ENCODE data around the gene NLRP13. TPM values are rescaled to one million over a fixed set of nuclear protein-coding genes. Genes with fewer than 3 reads are reported as not detected.

Gene NLRP13
- total RNA-seq, 1 experiment from 2014 or later: not detected

DNA sequence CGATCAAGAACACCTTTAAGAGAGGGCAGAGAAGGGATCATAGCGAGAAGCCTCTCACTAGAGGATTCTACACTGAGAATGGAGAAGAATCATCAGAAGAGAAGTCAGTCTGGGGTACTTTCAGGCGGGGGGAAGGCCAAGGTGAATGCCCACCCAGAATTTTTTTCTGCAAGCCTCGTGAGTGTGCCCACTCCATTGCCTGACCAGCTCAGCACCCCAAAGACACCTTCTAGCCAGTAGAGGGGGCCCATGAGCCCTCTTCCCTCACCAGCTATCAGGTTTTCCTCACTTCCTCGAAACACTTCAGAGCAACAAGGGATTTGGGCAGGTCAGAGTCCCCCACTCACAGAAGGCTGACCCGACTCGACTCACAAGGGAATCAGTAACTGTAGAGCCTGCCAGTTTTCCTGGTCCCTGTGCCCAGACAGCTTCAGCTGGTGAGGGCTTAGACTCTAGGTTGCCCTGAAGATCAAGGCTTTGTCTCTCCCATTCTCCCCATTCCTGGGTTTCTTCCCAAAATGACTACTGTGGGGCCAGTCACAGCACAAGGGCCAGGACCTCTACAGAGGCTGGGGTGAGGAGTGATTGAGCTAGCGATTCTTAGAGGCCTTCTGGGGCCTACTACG, 18.4 kb downstream of the NLRP13 start:
- Histone ChIP-seq H3K9me3 (ENCODE audit: control insufficient read depth, insufficient read depth, low read depth, low read length) (0 out of 2 replicates have a peak, but pooled peaks cover 2% of the 10 kb centered on the region), H3K36me3 (ENCODE audit: control insufficient read depth, insufficient read depth, low read length) (no peaks in the 10 kb centered on the region), H3K27me3 (ENCODE audit: control insufficient read depth, insufficient read depth, low read length) (peaks cover 21% of the 10 kb centered on the region), H3K27ac (ENCODE audit: low read length) (no peak overlapping the region), H3K4me3 (ENCODE audit: low read depth in 2 of 2, low read length in 2 of 2) (no peak overlapping the region), H3K4me1 (ENCODE audit: control insufficient read depth, insufficient read depth, low read length) (no peaks in the 10 kb centered on the region)
- BruUV-seq (replicated peaks): no TSS peak
- TF ChIP-seq, protein P1, sequence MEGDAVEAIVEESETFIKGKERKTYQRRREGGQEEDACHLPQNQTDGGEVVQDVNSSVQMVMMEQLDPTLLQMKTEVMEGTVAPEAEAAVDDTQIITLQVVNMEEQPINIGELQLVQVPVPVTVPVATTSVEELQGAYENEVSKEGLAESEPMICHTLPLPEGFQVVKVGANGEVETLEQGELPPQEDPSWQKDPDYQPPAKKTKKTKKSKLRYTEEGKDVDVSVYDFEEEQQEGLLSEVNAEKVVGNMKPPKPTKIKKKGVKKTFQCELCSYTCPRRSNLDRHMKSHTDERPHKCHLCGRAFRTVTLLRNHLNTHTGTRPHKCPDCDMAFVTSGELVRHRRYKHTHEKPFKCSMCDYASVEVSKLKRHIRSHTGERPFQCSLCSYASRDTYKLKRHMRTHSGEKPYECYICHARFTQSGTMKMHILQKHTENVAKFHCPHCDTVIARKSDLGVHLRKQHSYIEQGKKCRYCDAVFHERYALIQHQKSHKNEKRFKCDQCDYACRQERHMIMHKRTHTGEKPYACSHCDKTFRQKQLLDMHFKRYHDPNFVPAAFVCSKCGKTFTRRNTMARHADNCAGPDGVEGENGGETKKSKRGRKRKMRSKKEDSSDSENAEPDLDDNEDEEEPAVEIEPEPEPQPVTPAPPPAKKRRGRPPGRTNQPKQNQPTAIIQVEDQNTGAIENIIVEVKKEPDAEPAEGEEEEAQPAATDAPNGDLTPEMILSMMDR (IDR thresholded peaks at IDR 0.05): peak; percentile 86
- TF ChIP-seq SIN3A (IDR thresholded peaks at IDR 0.05; ENCODE audit: borderline replicate concordance, insufficient read depth, low read depth, low read length): no peak
- ChIA-PET CTCF (interaction anchor here (0.6 kb wide), 1 partner anchor 152 kb away, joined by 3 read pairs; no protein-coding TSS in a partner anchor), POLR2A (no interaction called here)
- in situ Hi-C loops (cut with HindIII; ENCODE audit: low pct_unique_long_range_greater_than_20kb, low sequenced_read_pairs): no loop called here
- DNase-seq (ENCODE audit: low read depth, low spot score) (no peak), ATAC-seq (peak; percentile 78; the same call in 1 of the 2 replicates)
- intact Hi-C loops (cut with micrococcal nuclease; ENCODE audit: unreplicated experiment): no loop called here

DNA sequence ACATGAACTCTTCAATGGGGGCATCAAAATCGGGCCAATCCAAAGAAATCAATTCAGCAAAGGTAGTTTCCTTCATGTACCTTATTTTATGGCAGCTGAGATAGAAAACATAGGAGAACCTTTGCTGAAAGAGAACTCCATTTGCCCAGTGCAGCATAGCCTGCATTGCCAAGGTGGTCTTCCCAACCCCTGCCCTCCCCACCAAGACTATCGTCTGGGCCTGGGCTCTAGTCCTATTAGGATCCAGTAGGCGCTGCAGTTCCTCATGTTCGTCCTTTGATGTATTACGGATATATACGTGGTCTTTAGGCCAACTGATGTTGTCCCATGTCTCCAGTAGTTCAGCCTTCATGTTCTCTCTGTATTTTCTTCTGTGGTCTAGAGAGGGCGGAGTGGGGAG, 19.2 kb downstream of the NLRP13 start:
- intact Hi-C loops (cut with micrococcal nuclease; ENCODE audit: unreplicated experiment): no loop called here
- CTCF ChIA-PET: no interaction called here
- no peak for ATAC-seq

More for the DNA sequence above, 19.2 kb downstream of the NLRP13 start:
- TF ChIP-seq POLR2AphosphoS5 (IDR thresholded peaks at IDR 0.05; ENCODE audit: low read depth, low read length): no peak
- TF ChIP-seq SIN3A (IDR thresholded peaks at IDR 0.05; ENCODE audit: borderline replicate concordance, insufficient read depth, low read depth, low read length): no peak
- TF ChIP-seq, protein P2, sequence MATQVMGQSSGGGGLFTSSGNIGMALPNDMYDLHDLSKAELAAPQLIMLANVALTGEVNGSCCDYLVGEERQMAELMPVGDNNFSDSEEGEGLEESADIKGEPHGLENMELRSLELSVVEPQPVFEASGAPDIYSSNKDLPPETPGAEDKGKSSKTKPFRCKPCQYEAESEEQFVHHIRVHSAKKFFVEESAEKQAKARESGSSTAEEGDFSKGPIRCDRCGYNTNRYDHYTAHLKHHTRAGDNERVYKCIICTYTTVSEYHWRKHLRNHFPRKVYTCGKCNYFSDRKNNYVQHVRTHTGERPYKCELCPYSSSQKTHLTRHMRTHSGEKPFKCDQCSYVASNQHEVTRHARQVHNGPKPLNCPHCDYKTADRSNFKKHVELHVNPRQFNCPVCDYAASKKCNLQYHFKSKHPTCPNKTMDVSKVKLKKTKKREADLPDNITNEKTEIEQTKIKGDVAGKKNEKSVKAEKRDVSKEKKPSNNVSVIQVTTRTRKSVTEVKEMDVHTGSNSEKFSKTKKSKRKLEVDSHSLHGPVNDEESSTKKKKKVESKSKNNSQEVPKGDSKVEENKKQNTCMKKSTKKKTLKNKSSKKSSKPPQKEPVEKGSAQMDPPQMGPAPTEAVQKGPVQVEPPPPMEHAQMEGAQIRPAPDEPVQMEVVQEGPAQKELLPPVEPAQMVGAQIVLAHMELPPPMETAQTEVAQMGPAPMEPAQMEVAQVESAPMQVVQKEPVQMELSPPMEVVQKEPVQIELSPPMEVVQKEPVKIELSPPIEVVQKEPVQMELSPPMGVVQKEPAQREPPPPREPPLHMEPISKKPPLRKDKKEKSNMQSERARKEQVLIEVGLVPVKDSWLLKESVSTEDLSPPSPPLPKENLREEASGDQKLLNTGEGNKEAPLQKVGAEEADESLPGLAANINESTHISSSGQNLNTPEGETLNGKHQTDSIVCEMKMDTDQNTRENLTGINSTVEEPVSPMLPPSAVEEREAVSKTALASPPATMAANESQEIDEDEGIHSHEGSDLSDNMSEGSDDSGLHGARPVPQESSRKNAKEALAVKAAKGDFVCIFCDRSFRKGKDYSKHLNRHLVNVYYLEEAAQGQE (IDR thresholded peaks at IDR 0.05; ENCODE audit: insufficient read depth in 1 of 2, low read depth in 2 of 2, low read length in 1 of 2): no peak
- TF ChIP-seq, protein P1 (IDR thresholded peaks at IDR 0.05): no peak
- TF ChIP-seq TCF7L2 (IDR thresholded peaks at IDR 0.05; ENCODE audit: low read depth, low read length): no peak
- Histone ChIP-seq H3K36me3 (ENCODE audit: control insufficient read depth, insufficient read depth, low read length) (no peaks in the 10 kb centered on the region), H3K27ac (ENCODE audit: low read length) (no peak overlapping the region), H3K4me3 (ENCODE audit: low read depth in 2 of 2, low read length in 2 of 2) (no peak overlapping the region), H3K27me3 (ENCODE audit: control insufficient read depth, insufficient read depth, low read length) (peaks cover 21% of the 10 kb centered on the region), H3K4me1 (ENCODE audit: control insufficient read depth, insufficient read depth, low read length) (no peaks in the 10 kb centered on the region), H3K9me3 (ENCODE audit: control insufficient read depth, insufficient read depth, low read depth, low read length) (0 out of 2 replicates have a peak, but pooled peaks cover 2% of the 10 kb centered on the region)
- DNase-seq (ENCODE audit: low read depth, low spot score): no peak
- POLR2A ChIA-PET: no interaction called here
- BruUV-seq (replicated peaks): no TSS peak
- in situ Hi-C loops (cut with HindIII; ENCODE audit: low pct_unique_long_range_greater_than_20kb, low sequenced_read_pairs): no loop called here

All from Panc1 (cell line).